Liver (tissue), 9 donors: ENCODE data around the gene TPBGL. TPM values are rescaled to one million over a fixed set of nuclear protein-coding genes. Genes with fewer than 3 reads are reported as not detected.

Experiments used
- DNase-seq: peaks from one replicate; pipeline ENCODE4 v3.0.0-alpha.2; 2017; ENCODE audit warnings: low spot score
- H3K27ac ChIP-seq, 2 donors: one replicate each; pipeline ENCODE4 v1.7.0; 2013; ENCODE audit warnings: inconsistent platforms in 2 of 2, low read length in 2 of 2, control low read depth in 1 of 2, low read depth in 1 of 2, mild to moderate bottlenecking in 1 of 2
- H3K27me3 ChIP-seq, 4 donors: one replicate each; pipeline versions ENCODE4 v1.6.1 to v1.7.0; 2013; ENCODE audit warnings: low read length in 3 of 4, inconsistent platforms in 1 of 4, mild to moderate bottlenecking in 1 of 4, moderate library complexity in 1 of 4; ENCODE audit not compliant: control insufficient read depth in 4 of 4, insufficient read depth in 4 of 4
- H3K36me3 ChIP-seq, 4 donors: one replicate each; pipeline versions ENCODE4 v1.6.1 to v1.7.0; 2013; ENCODE audit warnings: low read length in 3 of 4, mild to moderate bottlenecking in 3 of 4, low read depth in 1 of 4, moderate library complexity in 1 of 4; ENCODE audit not compliant: control insufficient read depth in 4 of 4, insufficient read depth in 3 of 4
- H3K4me1 ChIP-seq, 4 donors: one replicate each; pipeline versions ENCODE4 v1.6.1 to v1.7.0; 2013; ENCODE audit warnings: low read length in 3 of 4, mild to moderate bottlenecking in 3 of 4, moderate library complexity in 1 of 4; ENCODE audit not compliant: control insufficient read depth in 4 of 4, insufficient read depth in 4 of 4
- H3K4me3 ChIP-seq, 3 donors: one replicate each; pipeline versions ENCODE4 v1.6.1 to v1.7.0; 2013; ENCODE audit warnings: low read length in 3 of 3, control low read depth in 1 of 3, low read depth in 1 of 3, mild to moderate bottlenecking in 1 of 3
- H3K9ac ChIP-seq, 2 donors: one replicate each; pipeline ENCODE4 v1.7.0; 2013; ENCODE audit warnings: low read length in 2 of 2, mild to moderate bottlenecking in 2 of 2, moderate library complexity in 2 of 2, control low read depth in 1 of 2, low read depth in 1 of 2
- H3K9me3 ChIP-seq, 4 donors: one replicate each; pipeline versions ENCODE4 v1.6.1 to v1.7.0; 2013; ENCODE audit warnings: low read length in 3 of 4; ENCODE audit not compliant: control insufficient read depth in 4 of 4
- ATF3 ChIP-seq: IDR thresholded peaks from 2 replicates; pipeline ENCODE4 v1.6.1; 2016; ENCODE audit warnings: antibody characterized with exemption
- CTCF ChIP-seq: fragments of 150-350 bp; IDR thresholded peaks from 2 replicates; pipeline ENCODE4 v1.5.1; 2017; ENCODE audit warnings: improper control_type of control experiment, low read depth, low read length; ENCODE audit not compliant: missing input control
- EGR1 ChIP-seq, 2 donors: IDR thresholded peaks; 2 replicates each; pipeline ENCODE4 v1.6.1; 2016 to 2018; ENCODE audit warnings: antibody characterized with exemption in 2 of 2, low read depth in 2 of 2
- FOXA1 ChIP-seq: IDR thresholded peaks from 2 replicates; pipeline ENCODE4 v1.6.1; 2016; ENCODE audit warnings: antibody characterized with exemption
- FOXA2 ChIP-seq: IDR thresholded peaks from 2 replicates; pipeline ENCODE4 v1.6.1; 2016; ENCODE audit warnings: antibody characterized with exemption
- GABPA ChIP-seq, 2 donors: IDR thresholded peaks in 1 of 2; conservative IDR thresholded peaks in 1 of 2; 2 replicates each; pipeline ENCODE4 v1.6.1; 2016; ENCODE audit warnings: antibody characterized with exemption in 2 of 2, mild to moderate bottlenecking in 1 of 2, moderate library complexity in 1 of 2
- HNF4A ChIP-seq, 2 donors: conservative IDR thresholded peaks; 2 replicates each; pipeline ENCODE4 v1.6.1; 2016; ENCODE audit warnings: antibody characterized with exemption in 2 of 2, mild to moderate bottlenecking in 2 of 2
- HNF4G ChIP-seq: IDR thresholded peaks from 2 replicates; pipeline ENCODE4 v1.6.1; 2016; ENCODE audit warnings: antibody characterized with exemption
- JUND ChIP-seq, 2 donors: IDR thresholded peaks; 2 replicates each; pipeline ENCODE4 v1.6.1; 2016; ENCODE audit warnings: antibody characterized with exemption in 2 of 2
- MAX ChIP-seq: IDR thresholded peaks from 2 replicates; pipeline ENCODE4 v1.6.1; 2016; ENCODE audit warnings: antibody characterized with exemption
- NR2F2 ChIP-seq: IDR thresholded peaks from 2 replicates; pipeline ENCODE4 v1.6.1; 2016; ENCODE audit warnings: antibody characterized with exemption
- RAD21 ChIP-seq, 2 donors: IDR thresholded peaks; 2 replicates each; pipeline ENCODE4 v1.6.1; 2016; ENCODE audit warnings: antibody characterized with exemption in 2 of 2, mild to moderate bottlenecking in 2 of 2
- REST ChIP-seq: IDR thresholded peaks from 2 replicates; pipeline ENCODE4 v1.6.1; 2016; ENCODE audit warnings: antibody characterized with exemption, mild to moderate bottlenecking
- RXRA ChIP-seq, 2 donors: IDR thresholded peaks; 2 replicates each; pipeline ENCODE4 v1.6.1; 2017 to 2018; ENCODE audit warnings: antibody characterized with exemption in 2 of 2, mild to moderate bottlenecking in 1 of 2
- SP1 ChIP-seq: IDR thresholded peaks from 2 replicates; pipeline ENCODE4 v1.6.1; 2018; ENCODE audit warnings: antibody characterized with exemption, mild to moderate bottlenecking
- TAF1 ChIP-seq: conservative IDR thresholded peaks from 2 replicates; pipeline ENCODE4 v1.6.1; 2016; ENCODE audit warnings: antibody characterized with exemption, mild to moderate bottlenecking
- YY1 ChIP-seq: IDR thresholded peaks from 2 replicates; pipeline ENCODE4 v1.6.1; 2016; ENCODE audit warnings: antibody characterized with exemption, mild to moderate bottlenecking
- ZBTB33 ChIP-seq: IDR thresholded peaks from 2 replicates; pipeline ENCODE4 v1.6.1; 2016; ENCODE audit warnings: antibody characterized with exemption
- WGBS: extraction: QIAGEN DNeasy Blood & Tissue Kit; methylation state at CpG from one replicate; pipeline ENCODE4 v1.1.7; 2013; 5-methylcytosine and 5-hydroxymethylcytosine counted together
- polyA plus RNA-seq, 2 donors: library from polyadenylated mRNA; stranded (reverse) in 1 of 2; unstranded in 1 of 2; fragments of 200-250 nt in 1 of 2; fragments of >200 nt in 1 of 2; fragmentation: Nextera tagmentation in 1 of 2; extraction: Ambion mirVana in 1 of 2; gene quantifications; one replicate each; pipeline versions ENCODE4 v1.2.1 to v1.2.3, GENCODE V29; 2013 to 2015
- total RNA-seq, 2 donors: library from RNA; depleted of rRNA; stranded (reverse); fragments of >200 nt; gene quantifications; one replicate each; pipeline ENCODE4 v1.2.3, GENCODE V29; 2014
- donor health status: healthy.
- donor health status: healthy.
- donor health status: healthy.
- donor health status: healthy.
- donor health status: healthy.

Gene TPBGL
- total and polyA plus RNA-seq, 4 donors, result 0.05 TPM; not detected in 3

- DNase-seq, result no peak
- no peak overlapping the region for H3K4me3 ChIP-seq
- H3K27me3 ChIP-seq, result no peaks in the 10 kb centered on the region
- H3K4me1 ChIP-seq, result no peaks in the 10 kb centered on the region
- no peak overlapping the region for H3K27ac ChIP-seq
- 44% methylated on average over 3 of the region's 3 CpGs for WGBS
- H3K9ac ChIP-seq, result no peak overlapping the region
- no peaks in the 10 kb centered on the region for H3K36me3 ChIP-seq
- TF ChIP-seq REST, result peak; percentile 99
- TF ChIP-seq SP1, result no peak
- TF ChIP-seq CTCF, result no peak
- TF ChIP-seq ATF3, result no peak
- H3K9me3 ChIP-seq, result no peaks in the 10 kb centered on the region
Measured at GRCh38 chr11:75233754-75234172, 6.8 kb upstream of the TPBGL start.

- Histone ChIP-seq H3K4me1 (peaks cover 4 to 10% (median 5%) of the 10 kb centered on the region in 4 donors), H3K27ac (no peak overlapping the region), H3K9me3 (no peaks in the 10 kb centered on the region), H3K4me3 (no peak overlapping the region), H3K27me3 (peaks cover 0 to 5% (median under 1%) of the 10 kb centered on the region in 4 donors), H3K36me3 (no peaks in the 10 kb centered on the region), H3K9ac (no peak overlapping the region)
- WGBS, result 60% methylated on average over 8 of the region's 8 CpGs
- DNase-seq, result no peak
- TF ChIP-seq YY1, result no peak
- TF ChIP-seq CTCF, result no peak
- no peak for TF ChIP-seq SP1
- no peak for TF ChIP-seq REST
- TF ChIP-seq ZBTB33, result no peak
- no peak for TF ChIP-seq HNF4G
- no peak for TF ChIP-seq GABPA (IDR thresholded peaks at IDR 0.05 in 1 of 2, conservative IDR thresholded peaks at IDR 0.05 in 1 of 2)
- TF ChIP-seq EGR1 (IDR thresholded peaks at IDR 0.05; ENCODE audit: low read depth in 2 of 2), result no peak
- no peak for TF ChIP-seq MAX
- TF ChIP-seq JUND (IDR thresholded peaks at IDR 0.05), result no peak
- no peak for TF ChIP-seq NR2F2
- no peak for TF ChIP-seq ATF3
- TF ChIP-seq RXRA (IDR thresholded peaks at IDR 0.05), result no peak
- no peak for TF ChIP-seq FOXA2
- TF ChIP-seq TAF1, result no peak
- no peak for TF ChIP-seq RAD21 (IDR thresholded peaks at IDR 0.05)
- no peak for TF ChIP-seq FOXA1
- TF ChIP-seq HNF4A (conservative IDR thresholded peaks at IDR 0.05), result no peak
Measured at GRCh38 chr11:75236062-75236461, 4.5 kb upstream of the TPBGL start.
